Measurements from ENCODE around the gene CLCNKA.

DNA sequence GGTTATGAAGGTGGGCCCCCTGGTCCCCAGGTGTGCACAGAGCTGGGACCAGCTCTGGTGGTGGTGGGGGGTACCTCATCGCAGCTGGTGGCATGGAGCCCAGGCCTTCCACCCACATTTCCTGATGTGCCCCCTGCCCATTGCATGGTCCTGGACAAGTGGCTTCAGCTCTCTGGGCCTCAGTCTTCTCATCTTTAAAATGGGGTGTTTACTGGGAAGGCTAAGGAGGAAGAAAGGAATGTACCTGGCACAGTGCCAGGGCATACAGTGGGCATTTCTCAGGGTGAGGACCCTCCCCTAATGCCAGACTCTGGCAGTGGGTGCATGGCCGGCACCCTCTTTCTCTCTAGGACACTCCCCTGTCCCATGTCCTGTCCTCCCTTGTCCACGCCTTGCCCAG lies 29.2 kb downstream of the CLCNKA start:
- TF ChIP-seq POLR2A (IDR thresholded peaks at IDR 0.05), result no peak
- no peak for TF ChIP-seq CTCF (IDR thresholded peaks at IDR 0.05)

All from right lobe of liver (tissue), 4 donors.